Adrenal gland (tissue), 12 donors: ENCODE data around the gene ZDHHC4. TPM values are rescaled to one million over a fixed set of nuclear protein-coding genes. Genes with fewer than 3 reads are reported as not detected.

Experiments used
- DNase-seq, 7 donors: peaks; one replicate each; pipeline ENCODE4 v3.0.0-alpha.2; 2019 to 2020
- H3K27ac ChIP-seq, 5 donors: fragments of 200-600 bp; sonication (generic) in 4 of 5; 1 replicate in 3 of 5; 2 replicates in 2 of 5; pipeline versions ENCODE4 v1.5.1 to v1.8.0; 2016 to 2020; ENCODE audit warnings: mild to moderate bottlenecking in 1 of 5
- H3K27me3 ChIP-seq: fragments of 200-600 bp; 2 replicates; pipeline ENCODE4 v1.8.0; 2021
- H3K36me3 ChIP-seq, 2 donors: fragments of 200-600 bp; replicated peaks in 1 of 2; 1 replicate in 1 of 2; 2 replicates in 1 of 2; pipeline versions ENCODE4 v1.5.1 to v1.8.0; 2018 to 2022
- H3K4me1 ChIP-seq, 2 donors: fragments of 200-600 bp; replicated peaks in 1 of 2; 1 replicate in 1 of 2; 2 replicates in 1 of 2; pipeline versions ENCODE4 v1.5.1 to v1.8.0; 2018 to 2021
- H3K4me3 ChIP-seq, 4 donors: fragments of 200-600 bp; sonication (generic) in 3 of 4; one replicate each; pipeline ENCODE4 v1.5.1; 2016 to 2018
- H3K9me3 ChIP-seq, 3 donors: fragments of 200-600 bp; sonication (generic) in 1 of 3; replicated peaks in 1 of 3; 1 replicate in 2 of 3; 2 replicates in 1 of 3; pipeline versions ENCODE4 v1.5.1 to v1.8.0; 2016 to 2021
- POLR2A ChIP-seq, 2 donors: fragments of 450-650 bp; IDR thresholded peaks; one replicate each; pipeline ENCODE4 v1.6.1; 2017; ENCODE audit warnings: antibody characterized with exemption in 2 of 2, mild to moderate bottlenecking in 2 of 2, moderate library complexity in 1 of 2
- WGBS, 4 donors: extraction: QIAGEN DNeasy Blood & Tissue Kit in 2 of 4; methylation state at CpG; one replicate each; pipeline versions ENCODE4 v1.1.5 to v1.1.7; 2013 to 2017; 5-methylcytosine and 5-hydroxymethylcytosine counted together
- intact Hi-C, 2 donors: fragments of 100-400 bp; cut with DNase I; formaldehyde crosslinking; loops; one replicate each; pipeline versions ENCODE4 v1.14.1 to v1.15.0; 2022 to 2023
- polyA plus RNA-seq, 3 donors: library from polyadenylated mRNA; stranded (reverse); fragments of 200-250 nt in 2 of 3; fragments of 350-450 nt in 1 of 3; fragmentation: Illumina TruSeq in 1 of 3; extraction: RNeasy Lipid Tissue Mini Kit (QIAGEN cat#74804) in 1 of 3; gene quantifications; one replicate each; pipeline ENCODE4 v1.2.3, GENCODE V29; 2013 to 2014
- total RNA-seq, 9 donors: library from RNA; depleted of rRNA in 4 of 9; stranded (reverse); fragments of >200 nt in 4 of 9; fragments of 120-200 nt in 1 of 9; fragmentation: NEBNext Ultra II Directional in 1 of 9; extraction: Animal tissue kit (Norgen Biotek cat#: 25700) in 1 of 9; gene quantifications; one replicate each; pipeline versions ENCODE4 v1.1.0 to v1.2.4, GENCODE V29; 2013 to 2023
- TF ChIP-seq, protein P1 (sequence below), 6 experiments: fragments of 450-650 bp in 4 of 6; fragments of 200-600 bp in 2 of 6; sonication (generic) in 1 of 6; IDR thresholded peaks; 1 replicate in 5 of 6; 2 replicates in 1 of 6; pipeline versions ENCODE4 v1.5.1 to v1.8.0; 2016 to 2021; ENCODE audit warnings: antibody characterized with exemption in 6 of 6, mild to moderate bottlenecking in 2 of 6, moderate library complexity in 1 of 6
- donor health status: healthy with polysubstance abuse.
- donor health status: Bipolar disorder and iron deficiency.
- donor health status: DM: yes; HTN: yes; CAD: no.
- donor health status: DM: no; HTN: no; CAD: no.
- donor health status: DM: no; HTN: no; CAD: no.
- donor health status: DM: yes; HTN: yes; CAD: no.

The ZDHHC4 gene
- total and polyA plus RNA-seq, 12 donors = 38.5 to 115 (median 70.4) TPM

DNA sequence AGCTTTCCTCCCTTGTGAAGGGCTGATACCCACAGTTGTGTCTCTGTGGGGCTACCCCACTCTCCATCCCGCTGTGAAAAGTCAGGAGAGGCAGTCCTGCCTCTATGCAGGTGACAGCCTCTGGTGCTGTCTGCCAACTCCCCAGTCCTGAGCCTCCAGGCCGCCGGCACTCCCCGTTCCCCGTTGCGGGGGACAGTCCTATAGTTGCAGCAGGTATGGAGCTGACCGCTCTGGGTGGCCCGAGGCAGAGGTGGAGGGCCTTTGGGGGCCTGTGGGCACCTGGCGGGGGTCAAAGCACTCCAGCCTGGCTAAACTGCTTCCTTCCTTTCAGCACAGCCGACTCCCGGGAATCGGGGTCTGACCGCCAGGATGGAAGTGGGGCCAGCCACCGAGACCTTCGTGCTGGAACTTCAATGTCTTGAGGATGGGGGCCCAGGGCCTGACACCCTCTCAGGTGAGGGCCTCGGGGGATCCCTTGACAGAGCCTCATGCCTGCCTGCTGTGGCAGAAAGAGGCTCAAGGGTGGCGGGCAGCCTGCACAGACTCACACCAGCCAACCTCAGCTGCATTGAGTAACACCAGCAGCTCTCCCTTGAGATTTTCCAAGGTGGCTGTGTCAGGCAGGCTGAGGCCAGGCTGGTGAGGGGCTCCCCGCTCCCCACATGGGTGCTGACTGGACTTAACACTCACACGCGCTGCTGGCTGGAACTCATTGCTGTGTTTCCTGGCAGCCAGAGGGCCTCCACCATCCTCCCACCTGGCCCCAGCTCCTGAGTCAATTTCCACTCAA, 39.8 kb downstream of the ZDHHC4 start:
- no peaks in the 10 kb centered on the region for H3K27me3 ChIP-seq
- TF ChIP-seq, protein P1, sequence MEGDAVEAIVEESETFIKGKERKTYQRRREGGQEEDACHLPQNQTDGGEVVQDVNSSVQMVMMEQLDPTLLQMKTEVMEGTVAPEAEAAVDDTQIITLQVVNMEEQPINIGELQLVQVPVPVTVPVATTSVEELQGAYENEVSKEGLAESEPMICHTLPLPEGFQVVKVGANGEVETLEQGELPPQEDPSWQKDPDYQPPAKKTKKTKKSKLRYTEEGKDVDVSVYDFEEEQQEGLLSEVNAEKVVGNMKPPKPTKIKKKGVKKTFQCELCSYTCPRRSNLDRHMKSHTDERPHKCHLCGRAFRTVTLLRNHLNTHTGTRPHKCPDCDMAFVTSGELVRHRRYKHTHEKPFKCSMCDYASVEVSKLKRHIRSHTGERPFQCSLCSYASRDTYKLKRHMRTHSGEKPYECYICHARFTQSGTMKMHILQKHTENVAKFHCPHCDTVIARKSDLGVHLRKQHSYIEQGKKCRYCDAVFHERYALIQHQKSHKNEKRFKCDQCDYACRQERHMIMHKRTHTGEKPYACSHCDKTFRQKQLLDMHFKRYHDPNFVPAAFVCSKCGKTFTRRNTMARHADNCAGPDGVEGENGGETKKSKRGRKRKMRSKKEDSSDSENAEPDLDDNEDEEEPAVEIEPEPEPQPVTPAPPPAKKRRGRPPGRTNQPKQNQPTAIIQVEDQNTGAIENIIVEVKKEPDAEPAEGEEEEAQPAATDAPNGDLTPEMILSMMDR (IDR thresholded peaks at IDR 0.05) = no peak
- no peak for TF ChIP-seq POLR2A (IDR thresholded peaks at IDR 0.05)
- H3K9me3 ChIP-seq = no peaks in the 10 kb centered on the region
- intact Hi-C loops = no loop called here
- no peak overlapping the region for H3K27ac ChIP-seq
- peaks cover 0 to 9% of the 10 kb centered on the region in 2 donors for H3K4me1 ChIP-seq
- no peak for DNase-seq
- WGBS, 4 donors = 88 to 91% (median 89%) methylated on average over 8 to 20 of the region's 20 CpGs
- no peak overlapping the region for H3K4me3 ChIP-seq
- H3K36me3 ChIP-seq = peaks cover 0 to 8% of the 10 kb centered on the region in 2 donors

DNA sequence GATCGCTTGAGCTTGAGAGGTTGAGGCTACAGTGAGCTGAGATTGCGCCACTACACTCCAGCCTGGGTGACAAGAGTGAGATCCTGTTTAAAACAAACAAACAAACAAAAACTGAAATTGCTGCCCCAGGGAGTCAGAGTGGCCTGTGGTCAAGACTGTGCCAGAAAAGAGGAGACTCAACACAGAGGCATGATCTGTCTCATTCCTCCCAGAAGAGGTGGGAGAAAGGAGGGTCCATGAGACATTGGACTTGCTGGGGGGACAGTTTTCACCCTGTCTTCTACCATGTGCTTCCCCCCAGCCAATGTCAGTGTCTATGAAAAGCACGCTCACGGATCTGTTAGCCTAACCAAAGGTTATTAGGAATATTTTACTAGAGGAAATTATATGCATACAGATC, 41.4 kb downstream of the ZDHHC4 start:
- WGBS, 4 donors = 72 to 85% (median 79%) methylated on average over 4 of the region's 4 CpGs
- Histone ChIP-seq H3K36me3 (peaks cover 0 to 8% of the 10 kb centered on the region in 2 donors), H3K4me3 (no peak overlapping the region), H3K4me1 (peaks cover 0 to 9% of the 10 kb centered on the region in 2 donors), H3K9me3 (no peaks in the 10 kb centered on the region), H3K27me3 (no peaks in the 10 kb centered on the region), H3K27ac (no peak overlapping the region)
- intact Hi-C loops = no loop called here
- no peak for DNase-seq
- TF ChIP-seq, protein P1 (IDR thresholded peaks at IDR 0.05) = no peak
- TF ChIP-seq POLR2A (IDR thresholded peaks at IDR 0.05) = no peak

DNA sequence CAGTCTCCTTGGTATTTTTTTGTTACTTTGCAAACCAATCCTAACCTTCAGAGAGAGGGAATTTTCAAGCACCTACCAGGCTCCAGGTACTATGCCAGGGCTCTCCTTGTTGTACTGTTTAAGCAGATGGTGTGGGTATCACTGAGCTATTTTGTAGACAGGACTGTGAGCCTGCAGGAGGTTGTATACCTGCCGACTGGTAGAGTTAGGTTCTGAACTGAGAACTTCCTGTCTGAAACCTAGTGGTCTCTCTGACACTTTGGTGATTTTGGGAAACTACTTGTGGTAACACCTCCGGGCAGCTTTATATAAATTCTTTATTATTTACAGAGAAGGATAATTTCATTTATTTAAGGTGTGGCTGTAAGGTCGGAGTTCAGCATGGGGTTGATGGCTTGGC, 42.7 kb downstream of the ZDHHC4 start:
- Histone ChIP-seq H3K4me1 (peaks cover 0 to 8% of the 10 kb centered on the region in 2 donors), H3K27me3 (no peaks in the 10 kb centered on the region), H3K27ac (no peak overlapping the region), H3K9me3 (no peaks in the 10 kb centered on the region), H3K4me3 (no peak overlapping the region), H3K36me3 (peaks cover 0 to 8% of the 10 kb centered on the region in 2 donors)
- intact Hi-C loops = no loop called here
- no peak for TF ChIP-seq POLR2A (IDR thresholded peaks at IDR 0.05)
- TF ChIP-seq, protein P1 (IDR thresholded peaks at IDR 0.05) = no peak
- no peak for DNase-seq
- WGBS, 4 donors = 83 to 97% (median 89%) methylated on average over 3 of the region's 3 CpGs

DNA sequence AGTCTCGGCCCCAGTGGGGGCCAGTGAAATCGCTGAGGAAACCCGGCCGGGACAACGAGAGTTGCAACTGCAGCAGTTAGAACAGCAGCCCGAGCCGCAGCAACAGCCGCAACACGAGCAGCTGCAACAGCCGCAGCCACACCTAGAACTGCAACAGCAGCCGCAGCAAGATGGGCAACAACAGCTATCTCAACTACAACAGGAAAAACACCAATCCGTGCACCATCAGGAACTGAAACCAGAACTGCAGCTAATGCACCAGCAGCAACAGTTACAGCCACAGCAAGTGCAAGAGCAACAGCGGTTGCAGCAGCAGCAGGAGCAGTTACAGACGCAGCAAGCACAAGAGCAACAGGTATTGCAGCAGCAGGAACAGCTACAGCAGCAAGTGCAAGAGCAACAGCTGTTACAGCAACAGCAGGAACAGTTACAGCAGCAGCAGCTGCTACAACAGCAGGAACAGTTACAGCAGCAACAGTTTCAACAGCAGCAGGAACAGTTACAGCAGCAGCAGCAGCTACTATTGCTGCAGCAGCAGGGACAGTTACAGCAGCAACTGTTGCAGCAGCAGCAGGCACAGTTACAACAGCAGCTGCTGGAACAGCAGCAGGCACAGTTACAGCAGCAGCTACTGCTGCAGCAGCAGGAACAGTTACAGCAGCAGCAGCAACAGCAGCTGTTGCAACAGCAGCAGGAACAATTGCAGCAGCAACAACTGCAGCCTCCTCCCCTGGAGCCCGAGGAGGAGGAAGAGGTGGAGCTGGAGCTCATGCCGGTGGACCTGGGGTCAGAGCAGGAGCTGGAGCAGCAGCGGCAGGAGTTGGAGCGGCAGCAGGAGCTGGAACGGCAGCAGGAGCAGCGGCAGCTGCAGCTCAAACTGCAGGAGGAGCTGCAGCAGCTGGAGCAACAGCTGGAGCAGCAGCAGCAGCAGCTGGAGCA, 44.2 kb downstream of the ZDHHC4 start:
- TF ChIP-seq, protein P1 (IDR thresholded peaks at IDR 0.05) = no peak
- no peak for TF ChIP-seq POLR2A (IDR thresholded peaks at IDR 0.05)
- Histone ChIP-seq H3K36me3 (peaks cover 0 to 8% of the 10 kb centered on the region in 2 donors), H3K4me3 (no peak overlapping the region), H3K27me3 (no peaks in the 10 kb centered on the region), H3K9me3 (no peaks in the 10 kb centered on the region), H3K4me1 (no peaks in the 10 kb centered on the region), H3K27ac (no peak overlapping the region)
- 82 to 91% (median 87%) methylated on average over 11 to 20 of the region's 20 CpGs for WGBS, 4 donors
- intact Hi-C loops = no loop called here
- DNase-seq = no peak
